Measurements from ENCODE around the gene FGG.

- TF ChIP-seq CTCF (conservative IDR thresholded peaks at IDR 0.05): no peak
- no peak for TF ChIP-seq EZH2 (IDR thresholded peaks at IDR 0.05; ENCODE audit: low read depth)
Observed at GRCh38 chr4:154588198-154588597, 24.3 kb downstream of the FGG start.

Data from PC-9 (cell line).